Measurements from ENCODE around the gene ANO1. TPM values are rescaled to one million over a fixed set of nuclear protein-coding genes. Genes with fewer than 3 reads are reported as not detected.
A peak's percentile ranks its signal among the peaks of the same experiment; 100 is the strongest.

Gene ANO1
- total and polyA plus RNA-seq, 2 of the 8 experiments (the other 6 are each of a cell fraction or from before 2014, with no cell fraction given), result 4.7 to 5.0 TPM

GRCh38 chr11:70182266-70182665 is 104.1 kb downstream of the ANO1 start:
- peak overlapping the region; percentile 31; the same call in 1 of the 2 replicates for H4K8ac ChIP-seq (ENCODE audit: extremely low read depth, insufficient read depth, low read length)
- no peaks in the 10 kb centered on the region for H3K27me3 ChIP-seq (replicated peaks in 1 of 4; ENCODE audit: control insufficient read depth in 3 of 4, extremely low read depth in 1 of 4, insufficient read depth in 3 of 4, low read length in 3 of 4)
- no peak overlapping the region for H3K27ac ChIP-seq (ENCODE audit: low read depth, low read length)
- H3K14ac ChIP-seq (ENCODE audit: insufficient read length), result no peak overlapping the region
- no peak for TF ChIP-seq CTBP2 (IDR thresholded peaks at IDR 0.05; ENCODE audit: borderline replicate concordance, insufficient read depth, insufficient read length, low read length)
- TF ChIP-seq SIN3A (conservative IDR thresholded peaks at IDR 0.05 in 1 of 2, IDR thresholded peaks at IDR 0.05 in 1 of 2; ENCODE audit: low read depth in 1 of 2, low read length in 2 of 2), result no peak
- no peak for TF ChIP-seq EP300 (IDR thresholded peaks at IDR 0.05; ENCODE audit: borderline replicate concordance in 1 of 2, low read depth in 2 of 2, low read length in 2 of 2)
- no peak for TF ChIP-seq TCF12 (IDR thresholded peaks at IDR 0.05; ENCODE audit: low read depth, low read length)
- no peak for TF ChIP-seq CTCF (IDR thresholded peaks at IDR 0.05; ENCODE audit: control extremely low read depth in 1 of 3, insufficient read depth in 1 of 3, low read depth in 1 of 3, low read length in 3 of 3)
- TF ChIP-seq FOSL1 (IDR thresholded peaks at IDR 0.05; ENCODE audit: insufficient read depth, low read depth, low read length), result no peak
- TF ChIP-seq SP4 (IDR thresholded peaks at IDR 0.05; ENCODE audit: low read length), result no peak
- no peak overlapping the region for H3K4me3 ChIP-seq (ENCODE audit: extremely low read depth in 1 of 4, insufficient read depth in 2 of 4, low read depth in 3 of 4, low read length in 4 of 4)
- H3K4me1 ChIP-seq (replicated peaks in 1 of 4; ENCODE audit: control insufficient read depth in 3 of 4, insufficient read depth in 4 of 4, low read length in 3 of 4), result no peaks in the 10 kb centered on the region
- no peak overlapping the region for H2BK15ac ChIP-seq (ENCODE audit: low read length)
- H3K79me2 ChIP-seq (ENCODE audit: control insufficient read depth in 1 of 2, insufficient read depth in 2 of 2, low read length in 2 of 2), result no peaks in the 10 kb centered on the region
- H2BK5ac ChIP-seq (ENCODE audit: low read depth, low read length), result no peak overlapping the region
- POLR2A ChIA-PET (ENCODE audit: partially characterized antibody), result no interaction called here
- CTCF ChIA-PET (ENCODE audit: partially characterized antibody), result interaction anchor here (0.6 to 6.8 kb wide), 9 partner anchors 14 to 295 kb away, joined by 3 to 51 read pairs (median 4); no protein-coding TSS in a partner anchor
- no peaks in the 10 kb centered on the region for H3K36me3 ChIP-seq (ENCODE audit: control insufficient read depth in 2 of 4, insufficient read depth in 4 of 4, low read length in 3 of 4)
- H4K20me1 ChIP-seq (replicated peaks in 1 of 2; ENCODE audit: control insufficient read depth in 1 of 2, insufficient read depth in 2 of 2, low read length in 2 of 2), result no peaks in the 10 kb centered on the region
- H2BK12ac ChIP-seq (ENCODE audit: low read depth, low read length), result no peak overlapping the region
- WGBS, 2 experiments (ENCODE audit: extremely low coverage in 1 of 2, insufficient coverage in 1 of 2, insufficient read length in 1 of 2, insufficient replicate concordance in 2 of 2, low coverage in 1 of 2, low lambda C conversion rate in 2 of 2, missing lambda C conversion rate in 1 of 2), result 83% methylated on average over 18 of the region's 18 CpGs; no CpG with 5 or more reads in 1 of the 2 experiments
- H3K18ac ChIP-seq (ENCODE audit: extremely low read depth, low read length), result no peak overlapping the region
- no peaks in the 10 kb centered on the region for H3K79me1 ChIP-seq (ENCODE audit: low read depth, low read length)
- no peak overlapping the region for H2AK5ac ChIP-seq (ENCODE audit: low read depth, low read length)
- no peak overlapping the region for H2AFZ ChIP-seq (ENCODE audit: low read length)
- H2BK20ac ChIP-seq (ENCODE audit: low read length), result no peak overlapping the region
- no peak overlapping the region for H3K4ac ChIP-seq (replicated peaks; ENCODE audit: insufficient read length, low read depth, low read length)
- no peak for DNase-seq (ENCODE audit: low read depth in 1 of 2, low spot score in 2 of 2)
- H3K4me2 ChIP-seq (ENCODE audit: insufficient read depth in 1 of 2, low read depth in 2 of 2, low read length in 2 of 2), result no peak overlapping the region
- no peak overlapping the region for H3K9ac ChIP-seq (replicated peaks in 1 of 4; ENCODE audit: extremely low read depth in 1 of 4, low read depth in 3 of 4, low read length in 3 of 4)
- no peak overlapping the region for H3K56ac ChIP-seq (replicated peaks; ENCODE audit: insufficient read length, low read depth, low read length)
- H2BK120ac ChIP-seq (replicated peaks; ENCODE audit: low read depth, low read length), result no peak overlapping the region
- FAIRE-seq, result no peak
- no peaks in the 10 kb centered on the region for H3K9me3 ChIP-seq (ENCODE audit: insufficient read depth in 2 of 2, low read depth in 1 of 2, low read length in 1 of 2)
- no peaks in the 10 kb centered on the region for H3K23me2 ChIP-seq (ENCODE audit: low read depth, low read length)
- H3K23ac ChIP-seq (ENCODE audit: insufficient read length), result no peak overlapping the region
- H4K5ac ChIP-seq (ENCODE audit: insufficient read length, low read depth, low read length), result no peak overlapping the region
- H4K91ac ChIP-seq (replicated peaks; ENCODE audit: insufficient read length, low read length), result no peak overlapping the region
